ENCODE measurements around the gene MRPL37. TPM values are rescaled to one million over a fixed set of nuclear protein-coding genes. Genes with fewer than 3 reads are reported as not detected.
A peak's percentile ranks its signal among the peaks of the same experiment; 100 is the strongest.

Gene MRPL37
- total RNA-seq, 3 donors from 2014 or later (not counting 1 experiment from before 2014, with no cell fraction given): 23.0 to 31.9 (median 28.8) TPM

DNA sequence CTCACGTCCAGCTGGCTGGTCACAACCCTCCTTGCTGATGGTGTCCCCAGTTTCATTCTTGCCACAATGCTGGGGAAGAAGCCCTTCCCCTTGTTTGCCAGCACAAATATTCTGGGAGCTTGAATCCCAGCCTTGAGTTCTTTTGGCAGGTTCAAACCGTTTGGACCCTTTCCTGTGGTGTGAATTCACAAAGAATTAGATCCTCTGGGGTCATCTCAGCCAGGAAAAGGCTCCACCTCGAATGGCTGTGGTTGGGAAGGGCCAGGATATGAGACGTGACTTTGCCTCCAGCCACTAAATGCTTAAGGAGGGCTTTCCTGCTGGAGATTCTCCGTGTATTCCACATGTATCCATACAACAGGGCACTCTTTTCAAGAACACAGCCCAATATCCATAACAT lies 66.9 kb downstream of the MRPL37 start:
- ATAC-seq (no peak), DNase-seq (no peak)
- Histone ChIP-seq H3K9me3 (ENCODE audit: control insufficient read depth, insufficient read depth, low read length) (no peaks in the 10 kb centered on the region), H3K4me3 (ENCODE audit: low read length) (no peak overlapping the region), H3K27me3 (ENCODE audit: control insufficient read depth, insufficient read depth, low read length) (no peaks in the 10 kb centered on the region), H3K36me3 (ENCODE audit: control insufficient read depth, insufficient read depth, low read length) (no peaks in the 10 kb centered on the region), H3K27ac (ENCODE audit: low read length) (no peak overlapping the region), H3K4me1 (ENCODE audit: control insufficient read depth, insufficient read depth, low read length) (peaks cover 12% of the 10 kb centered on the region)
- 81% methylated on average over 5 of the region's 5 CpGs for WGBS (ENCODE audit: insufficient coverage)
- H3K36me3 Mint-ChIP-seq: no peaks in the 10 kb centered on the region
- H3K4me1 Mint-ChIP-seq: peaks cover 67 to 80% of the 10 kb centered on the region in 2 donors
- H3K27ac Mint-ChIP-seq: peak overlapping the region; percentile 61 to 66
- TF ChIP-seq, protein P1, sequence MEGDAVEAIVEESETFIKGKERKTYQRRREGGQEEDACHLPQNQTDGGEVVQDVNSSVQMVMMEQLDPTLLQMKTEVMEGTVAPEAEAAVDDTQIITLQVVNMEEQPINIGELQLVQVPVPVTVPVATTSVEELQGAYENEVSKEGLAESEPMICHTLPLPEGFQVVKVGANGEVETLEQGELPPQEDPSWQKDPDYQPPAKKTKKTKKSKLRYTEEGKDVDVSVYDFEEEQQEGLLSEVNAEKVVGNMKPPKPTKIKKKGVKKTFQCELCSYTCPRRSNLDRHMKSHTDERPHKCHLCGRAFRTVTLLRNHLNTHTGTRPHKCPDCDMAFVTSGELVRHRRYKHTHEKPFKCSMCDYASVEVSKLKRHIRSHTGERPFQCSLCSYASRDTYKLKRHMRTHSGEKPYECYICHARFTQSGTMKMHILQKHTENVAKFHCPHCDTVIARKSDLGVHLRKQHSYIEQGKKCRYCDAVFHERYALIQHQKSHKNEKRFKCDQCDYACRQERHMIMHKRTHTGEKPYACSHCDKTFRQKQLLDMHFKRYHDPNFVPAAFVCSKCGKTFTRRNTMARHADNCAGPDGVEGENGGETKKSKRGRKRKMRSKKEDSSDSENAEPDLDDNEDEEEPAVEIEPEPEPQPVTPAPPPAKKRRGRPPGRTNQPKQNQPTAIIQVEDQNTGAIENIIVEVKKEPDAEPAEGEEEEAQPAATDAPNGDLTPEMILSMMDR (IDR thresholded peaks at IDR 0.05): no peak
- intact Hi-C loops (cut with micrococcal nuclease): no loop called here
- H3K9me3 Mint-ChIP-seq: no peaks in the 10 kb centered on the region
- no peak overlapping the region for H3K4me3 Mint-ChIP-seq
- H3K27me3 Mint-ChIP-seq (ENCODE audit: low read depth in 2 of 2): no peaks in the 10 kb centered on the region

Other genes starting within 250 kb of the MRPL37 start
- not detected for gene LDLRAD1, start 182.0 kb upstream of the MRPL37 start, total RNA-seq
- 100 to 1,000 TPM; 187 to 202 (median 199) TPM for gene TMEM59, start 147.0 kb upstream of the MRPL37 start, total RNA-seq
- gene TCEANC2, start 146.6 kb upstream of the MRPL37 start, total RNA-seq: 1 to 10 TPM; 5.1 to 9.5 (median 7.3) TPM
- under 1 TPM in 1 of 3 donors, not detected in 2; 0.30 TPM for gene CDCP2, start 47.2 kb upstream of the MRPL37 start, total RNA-seq
- gene CYB5RL, start 137 bp upstream of the MRPL37 start, total RNA-seq: 1 to 10 TPM; 5.6 to 6.7 (median 6.2) TPM
- 100 to 1,000 TPM; 162 to 224 (median 164) TPM for gene SSBP3, start 206.2 kb downstream of the MRPL37 start, total RNA-seq